HepG2 (cell line): ENCODE measurements around the gene ATAD2B. TPM values are rescaled to one million over a fixed set of nuclear protein-coding genes. Genes with fewer than 3 reads are reported as not detected.
A peak's percentile ranks its signal among the peaks of the same experiment; 100 is the strongest.

Source experiments
- AGO2 ChIP-seq: fragments of 200-400 bp; formaldehyde crosslinking; optimal IDR thresholded peaks from 2 replicates; pipeline ENCODE3; 2017; ENCODE audit warnings: mild to moderate bottlenecking, low read depth, low read length, moderate library complexity
- ASH2L ChIP-seq: fragments of 300-600, 200-600 bp; sonication (generic); IDR thresholded peaks from 2 replicates; pipeline ENCODE4 v1.7.0; 2017; ENCODE audit warnings: low read depth, mild to moderate bottlenecking, moderate library complexity, mixed read lengths, low read length; ENCODE audit not compliant: insufficient read length
- EED ChIP-seq: sonication (generic); formaldehyde crosslinking; IDR thresholded peaks from 2 replicates; pipeline ENCODE4 v1.5.0; 2020; ENCODE audit warnings: mild to moderate bottlenecking, missing genetic modification reagents
- GABPA ChIP-seq, 2 experiments: IDR thresholded peaks; 2 replicates each; pipeline ENCODE4 v1.6.1; 2011 to 2016; ENCODE audit warnings: low read depth in 2 of 2, low read length in 1 of 2, missing biosample characterization in 1 of 2, missing genetic modification characterization in 1 of 2
- KLF15 ChIP-seq: sonication (generic); formaldehyde crosslinking; IDR thresholded peaks from 2 replicates; pipeline ENCODE4 v1.8.1; 2023; ENCODE audit warnings: borderline replicate concordance, mild to moderate bottlenecking, inconsistent platforms, missing genetic modification reagents, mixed read lengths
- MAX ChIP-seq: IDR thresholded peaks from 2 replicates; pipeline ENCODE4 v1.6.1; 2012; ENCODE audit warnings: inconsistent platforms
- MAZ ChIP-seq, 2 experiments: sonication (generic) in 1 of 2; formaldehyde crosslinking in 1 of 2; IDR thresholded peaks; 2 replicates each; pipeline versions ENCODE4 v1.5.0 to v1.6.1; 2012 to 2020; ENCODE audit warnings: low read depth in 2 of 2, mild to moderate bottlenecking in 2 of 2, borderline replicate concordance in 1 of 2, improper control_type of control experiment in 1 of 2, low read length in 1 of 2, missing genetic modification reagents in 1 of 2, moderate library complexity in 1 of 2
- MXD4 ChIP-seq: IDR thresholded peaks from 2 replicates; pipeline ENCODE4 v1.6.1; 2016; ENCODE audit warnings: mild to moderate bottlenecking, missing biosample characterization, missing genetic modification reagents
- NR2F6 ChIP-seq, 2 experiments: IDR thresholded peaks; 2 replicates each; pipeline ENCODE4 v1.6.1; 2016; ENCODE audit warnings: antibody characterized with exemption in 1 of 2, mild to moderate bottlenecking in 1 of 2
- POGZ ChIP-seq: sonication (generic); formaldehyde crosslinking; IDR thresholded peaks from 2 replicates; pipeline ENCODE4 v1.4.0; 2020; ENCODE audit warnings: mild to moderate bottlenecking, missing genetic modification reagents
- RNF2 ChIP-seq: fragments of 450-650 bp; conservative IDR thresholded peaks from 2 replicates; pipeline ENCODE4 v1.6.1; 2016; ENCODE audit warnings: low read depth
- STAT6 ChIP-seq: sonication (generic); formaldehyde crosslinking; IDR thresholded peaks from 2 replicates; pipeline ENCODE4 v1.4.0; 2020; ENCODE audit warnings: missing genetic modification reagents, mild to moderate bottlenecking, borderline replicate concordance
- TCF7L2 ChIP-seq: IDR thresholded peaks from 2 replicates; pipeline ENCODE4 v1.6.1; 2011; ENCODE audit warnings: mild to moderate bottlenecking, low read depth, low read length, moderate library complexity
- ZFP62 ChIP-seq: sonication (generic); formaldehyde crosslinking; IDR thresholded peaks from 2 replicates; pipeline ENCODE4 v1.4.0; 2020; ENCODE audit warnings: missing genetic modification reagents
- ZNF235 ChIP-seq: sonication (generic); formaldehyde crosslinking; IDR thresholded peaks from 2 replicates; pipeline ENCODE4 v1.8.1; 2023; ENCODE audit warnings: mild to moderate bottlenecking, missing genetic modification reagents, borderline replicate concordance
- ZNF317 ChIP-seq: sonication (generic); formaldehyde crosslinking; IDR thresholded peaks from 2 replicates; pipeline ENCODE4 v1.5.0; 2020; ENCODE audit warnings: mild to moderate bottlenecking, missing genetic modification reagents
- ZNF333 ChIP-seq: sonication (generic); formaldehyde crosslinking; IDR thresholded peaks from 2 replicates; pipeline ENCODE4 v1.4.0; 2020; ENCODE audit warnings: mild to moderate bottlenecking, missing genetic modification reagents, borderline replicate concordance
- ZNF761 ChIP-seq: sonication (generic); formaldehyde crosslinking; conservative IDR thresholded peaks from 2 replicates; pipeline ENCODE4 v1.4.0; 2020; ENCODE audit warnings: mild to moderate bottlenecking, missing genetic modification reagents
- ZSCAN20 ChIP-seq: sonication (generic); formaldehyde crosslinking; IDR thresholded peaks from 2 replicates; pipeline ENCODE4 v1.4.0; 2020; ENCODE audit warnings: missing genetic modification reagents, mild to moderate bottlenecking, borderline replicate concordance
- polyA plus RNA-seq, 8 experiments: library from polyadenylated mRNA; depleted of rRNA in 3 of 8; stranded (reverse) in 7 of 8; unstranded in 1 of 8; fragments of >200 nt; fragmentation: Illumina TruSeq in 4 of 8; extraction: Trizol in 4 of 8; gene quantifications; 2 replicates each; pipeline versions ENCODE4 v1.2.1 to v1.2.3, GENCODE V29; 2011 to 2016; ENCODE audit warnings: low read depth in 4 of 8, missing spikeins in 1 of 8, mixed read lengths in 1 of 8; ENCODE audit not compliant: insufficient read depth in 1 of 8
- total RNA-seq, 5 experiments: library from RNA; depleted of rRNA; stranded (reverse); fragments of >200 nt; fragmentation: Illumina TruSeq; extraction: Trizol; gene quantifications; 2 replicates each; pipeline ENCODE4 v1.2.3, GENCODE V29; 2016; ENCODE audit warnings: low read depth in 1 of 5
- TF ChIP-seq, protein P1 (sequence below): sonication (generic); formaldehyde crosslinking; IDR thresholded peaks from 2 replicates; pipeline ENCODE4 v1.5.1; 2020; ENCODE audit warnings: mild to moderate bottlenecking, missing genetic modification reagents, moderate library complexity

Gene ATAD2B
- total and polyA plus RNA-seq, 2 of the 13 experiments (the other 11 are each of a cell fraction or from before 2014, with no cell fraction given), result 5.3 to 22.2 TPM

DNA sequence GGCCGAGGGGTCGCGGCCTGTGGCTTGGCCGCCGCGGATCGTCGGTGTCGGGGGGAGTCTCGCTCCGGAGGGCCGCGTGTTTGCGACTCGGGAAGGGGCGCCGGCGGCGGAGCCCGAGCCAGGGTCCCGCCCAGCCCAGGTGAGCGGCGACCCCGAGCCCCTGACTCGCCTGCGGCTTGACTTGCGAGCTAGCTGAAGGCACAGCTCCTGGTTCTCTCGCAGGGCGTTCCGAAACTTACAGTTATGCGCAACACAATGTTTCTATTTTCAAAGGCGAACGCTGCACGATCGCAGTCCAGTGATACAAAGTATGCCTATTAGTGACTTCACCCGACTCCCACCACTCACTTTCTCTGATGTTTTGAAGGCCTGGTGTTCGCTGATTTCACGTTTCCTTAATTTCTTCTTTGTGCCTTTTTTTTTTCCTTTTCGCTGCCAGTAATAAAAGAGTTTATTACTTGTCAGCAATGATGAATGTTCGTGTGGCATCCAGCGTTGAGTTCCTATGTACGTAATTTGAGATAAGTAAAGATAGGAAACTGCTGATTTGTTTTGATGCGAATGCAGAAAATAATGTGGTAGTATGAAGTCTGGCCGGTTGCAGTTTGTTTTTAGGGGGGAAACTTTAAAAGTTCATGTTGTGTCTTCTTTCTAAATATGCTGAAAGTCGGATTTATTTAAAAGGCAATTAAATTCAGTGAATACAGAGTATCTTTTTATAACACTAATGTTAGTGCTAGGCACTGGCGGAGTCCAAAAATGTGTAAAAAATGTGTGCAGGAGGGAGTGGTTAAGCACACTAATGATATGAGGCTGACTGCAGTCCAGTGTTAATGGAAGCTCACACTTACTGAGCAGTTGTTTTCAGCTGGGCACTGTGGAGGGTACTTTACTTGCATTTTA, 14.0 kb upstream of the ATAD2B start (continued):
- TF ChIP-seq AGO2 (peak; percentile 62), POGZ (no peak), ZNF761 (CRISPR knock-in tag) (0 out of 2 replicates have a peak, but pooled peaks have one; percentile 27), MAX (peak; percentile 0), MAZ (IDR thresholded peaks at IDR 0.05; ENCODE audit: borderline replicate concordance, low read depth, low read length) (no peak), MAZ (CRISPR knock-in tag; IDR thresholded peaks at IDR 0.05; ENCODE audit: low read depth) (no peak), MXD4 (0 out of 2 replicates have a peak, but pooled peaks have one; percentile 41), ZFP62 (CRISPR knock-in tag) (0 out of 2 replicates have a peak, but pooled peaks have one; percentile 2), ZSCAN20 (CRISPR knock-in tag) (peak; percentile 65; the same call in 1 of the 2 replicates), NR2F6 (IDR thresholded peaks at IDR 0.05) (no peak), NR2F6 (CRISPR knock-in tag; IDR thresholded peaks at IDR 0.05) (peak; percentile 5; the same call in 1 of the 2 replicates), ZNF317 (CRISPR knock-in tag) (0 out of 2 replicates have a peak, but pooled peaks have one; percentile 64), EED (CRISPR knock-in tag) (peak; percentile 0; the same call in 1 of the 2 replicates), RNF2 (0 out of 2 replicates have a peak, but pooled peaks have one; percentile 25), STAT6 (0 out of 2 replicates have a peak, but pooled peaks have one; percentile 58), ZNF333 (CRISPR knock-in tag) (peak; percentile 21; the same call in 1 of the 2 replicates), ASH2L (peak; percentile 64), GABPA (IDR thresholded peaks at IDR 0.05; ENCODE audit: low read depth, low read length) (no peak), GABPA (CRISPR knock-in tag; IDR thresholded peaks at IDR 0.05; ENCODE audit: low read depth) (no peak), ZNF235 (0 out of 2 replicates have a peak, but pooled peaks have one; percentile 10), KLF15 (peak; percentile 56; the same call in 1 of the 2 replicates), TCF7L2 (no peak)
- TF ChIP-seq, protein P1, sequence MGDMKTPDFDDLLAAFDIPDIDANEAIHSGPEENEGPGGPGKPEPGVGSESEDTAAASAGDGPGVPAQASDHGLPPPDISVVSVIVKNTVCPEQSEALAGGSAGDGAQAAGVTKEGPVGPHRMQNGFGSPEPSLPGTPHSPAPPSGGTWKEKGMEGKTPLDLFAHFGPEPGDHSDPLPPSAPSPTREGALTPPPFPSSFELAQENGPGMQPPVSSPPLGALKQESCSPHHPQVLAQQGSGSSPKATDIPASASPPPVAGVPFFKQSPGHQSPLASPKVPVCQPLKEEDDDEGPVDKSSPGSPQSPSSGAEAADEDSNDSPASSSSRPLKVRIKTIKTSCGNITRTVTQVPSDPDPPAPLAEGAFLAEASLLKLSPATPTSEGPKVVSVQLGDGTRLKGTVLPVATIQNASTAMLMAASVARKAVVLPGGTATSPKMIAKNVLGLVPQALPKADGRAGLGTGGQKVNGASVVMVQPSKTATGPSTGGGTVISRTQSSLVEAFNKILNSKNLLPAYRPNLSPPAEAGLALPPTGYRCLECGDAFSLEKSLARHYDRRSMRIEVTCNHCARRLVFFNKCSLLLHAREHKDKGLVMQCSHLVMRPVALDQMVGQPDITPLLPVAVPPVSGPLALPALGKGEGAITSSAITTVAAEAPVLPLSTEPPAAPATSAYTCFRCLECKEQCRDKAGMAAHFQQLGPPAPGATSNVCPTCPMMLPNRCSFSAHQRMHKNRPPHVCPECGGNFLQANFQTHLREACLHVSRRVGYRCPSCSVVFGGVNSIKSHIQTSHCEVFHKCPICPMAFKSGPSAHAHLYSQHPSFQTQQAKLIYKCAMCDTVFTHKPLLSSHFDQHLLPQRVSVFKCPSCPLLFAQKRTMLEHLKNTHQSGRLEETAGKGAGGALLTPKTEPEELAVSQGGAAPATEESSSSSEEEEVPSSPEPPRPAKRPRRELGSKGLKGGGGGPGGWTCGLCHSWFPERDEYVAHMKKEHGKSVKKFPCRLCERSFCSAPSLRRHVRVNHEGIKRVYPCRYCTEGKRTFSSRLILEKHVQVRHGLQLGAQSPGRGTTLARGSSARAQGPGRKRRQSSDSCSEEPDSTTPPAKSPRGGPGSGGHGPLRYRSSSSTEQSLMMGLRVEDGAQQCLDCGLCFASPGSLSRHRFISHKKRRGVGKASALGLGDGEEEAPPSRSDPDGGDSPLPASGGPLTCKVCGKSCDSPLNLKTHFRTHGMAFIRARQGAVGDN (CRISPR knock-in tag), result peak; percentile 45
